Central memory CD4-positive, alpha-beta T cell (primary cell): ENCODE results near the gene VPS39.
"Not testable (repeated sequence)": the region's sequence is repeated elsewhere in the genome, so short reads cannot be mapped to it uniquely, and the experiment has no call there.

Experiments
- DNase-seq: peaks from one replicate; pipeline ENCODE4 v3.0.0; 2022
- total RNA-seq, 3 experiments: gene quantifications; one replicate each; lab custom pipeline; 2026; lab: John Stamatoyannopoulos, UW

The VPS39 gene
- 73.0 to 150 (median 118) reads per million in 3 experiments for total RNA-seq

DNA sequence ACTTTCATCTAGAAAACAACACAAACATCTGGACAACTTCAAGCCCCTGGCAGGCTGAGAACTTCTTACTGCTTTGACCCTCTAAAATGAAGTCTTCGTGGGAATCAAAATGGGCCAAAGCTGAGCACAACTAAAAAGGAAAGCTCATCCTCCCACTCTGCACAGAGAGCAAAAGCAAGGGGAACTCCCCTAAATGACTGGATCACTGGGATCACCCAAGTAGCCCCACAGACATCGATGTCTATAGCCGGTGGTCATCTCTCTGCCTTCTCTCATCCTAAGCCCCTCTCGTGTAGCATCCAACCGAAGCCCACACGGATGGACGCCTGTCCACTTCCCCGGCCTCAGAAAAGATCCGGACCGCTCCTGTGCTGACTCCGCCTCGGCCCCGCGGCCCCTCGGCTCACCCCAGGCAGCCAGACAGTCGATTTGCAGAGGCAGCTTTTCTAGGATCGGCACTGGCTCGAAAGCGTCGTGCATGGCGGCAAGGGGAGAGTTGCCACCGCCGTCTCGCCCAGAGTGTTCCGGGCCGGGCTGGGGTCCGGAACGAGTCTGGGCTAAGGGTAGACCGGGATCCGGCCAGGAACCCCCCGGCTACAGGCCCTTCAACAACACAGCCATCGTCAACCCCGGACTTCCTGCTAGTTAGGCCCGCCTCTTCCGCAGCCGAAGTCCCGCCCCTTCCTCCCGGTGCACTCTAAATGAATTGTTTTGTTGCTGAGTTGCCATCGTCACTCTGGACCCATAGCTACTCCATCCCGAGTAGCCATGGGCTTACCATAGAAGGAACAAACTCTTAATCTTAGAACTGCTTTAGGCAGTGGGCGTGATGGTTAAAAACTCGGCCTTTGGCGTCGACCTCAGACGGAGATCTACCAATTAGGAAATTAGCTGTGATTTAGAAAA, at the start of gene VPS39:
VPS39 (minus strand) TSS at position 631 of the 906 bp plus-strand sequence; CDS start at position 480, 151 bp downstream.
- DNase-seq: peak; percentile 75

DNA sequence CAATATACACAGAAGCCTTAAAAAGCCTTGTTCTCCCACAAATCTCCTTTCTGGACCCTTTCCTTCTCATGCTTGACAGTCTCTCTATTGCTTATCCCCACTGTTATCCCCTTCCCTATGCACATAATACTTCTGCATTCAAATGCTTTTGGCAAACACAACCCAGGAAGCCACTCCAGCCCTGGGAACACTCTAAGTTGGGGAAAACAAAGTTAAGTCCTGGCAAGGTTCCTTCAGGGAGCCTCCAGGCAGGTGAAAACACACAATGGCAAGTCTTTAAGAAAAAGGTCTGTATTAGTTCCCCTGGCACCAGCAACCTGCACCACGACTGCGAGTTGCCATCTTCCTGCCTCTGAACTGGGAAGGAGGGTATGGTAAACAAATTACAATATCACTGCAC, 45.2 kb upstream of the VPS39 start:
- no peak for DNase-seq

- no peak for DNase-seq
These were observed 32.7 kb upstream of the VPS39 start for GRCh38 chr15:42240823-42241222.

GRCh38 chr15:42239528-42240182, 31.6 kb upstream of the VPS39 start:
- DNase-seq: no peak

- no peak for DNase-seq
These were observed 25.0 kb upstream of the VPS39 start for GRCh38 chr15:42233107-42233506.

DNA sequence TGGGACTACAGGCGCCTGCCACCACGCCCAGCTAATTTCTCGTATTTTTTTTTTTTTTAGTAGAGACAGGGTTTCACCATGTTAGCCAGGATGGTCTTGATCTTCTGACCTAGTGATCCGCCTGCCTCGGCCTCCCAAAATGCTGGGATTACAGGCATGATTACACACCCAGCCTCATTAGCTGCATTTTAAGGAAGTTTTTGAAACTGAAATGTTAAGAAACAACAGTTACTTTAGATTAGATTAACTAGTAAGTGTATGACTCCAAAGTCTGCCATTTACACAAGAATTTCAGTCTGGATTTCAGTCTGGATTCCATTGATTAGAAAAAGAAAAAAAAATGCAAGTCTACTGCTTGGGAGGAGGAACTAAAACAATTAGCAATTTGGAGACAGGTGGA, 24.5 kb upstream of the VPS39 start:
- no peak for DNase-seq

DNA sequence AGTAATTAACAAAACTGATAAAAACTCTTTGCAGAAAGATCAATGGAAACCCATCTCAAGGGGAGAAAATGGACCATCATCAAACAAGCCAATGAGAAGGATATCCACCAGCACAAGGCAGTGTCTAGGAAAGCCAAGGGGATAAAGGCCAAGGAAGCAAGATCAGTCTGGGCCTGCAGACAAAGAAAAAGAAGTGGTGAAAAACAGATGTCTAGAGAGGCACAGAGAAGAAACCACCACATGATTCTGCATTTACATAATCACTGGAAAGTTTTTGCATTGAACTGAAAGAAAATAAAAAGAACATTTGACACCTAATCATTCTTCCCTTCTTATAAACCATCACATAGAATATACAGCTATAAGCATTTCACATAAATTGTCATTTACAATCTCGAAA, 23.0 kb upstream of the VPS39 start:
- DNase-seq: no peak

DNA sequence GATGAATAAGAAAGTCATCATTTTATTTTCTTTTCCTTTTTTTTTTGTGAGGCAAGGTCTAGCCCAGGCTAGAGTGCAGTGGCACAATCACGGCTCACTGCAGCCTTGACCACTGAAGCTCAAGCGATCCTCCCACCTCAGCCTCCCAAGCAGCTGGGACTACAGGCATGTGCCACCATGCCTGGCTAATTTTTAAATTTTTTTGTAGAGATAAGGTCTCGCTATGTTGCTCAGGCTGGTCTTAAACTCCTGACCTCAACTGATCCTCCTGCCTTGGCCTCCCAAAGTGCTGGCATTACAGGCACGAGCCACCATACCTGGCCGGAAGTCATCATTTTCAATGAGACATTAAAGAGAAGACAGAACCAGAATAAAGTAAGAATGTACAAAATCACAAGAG, 20.9 kb upstream of the VPS39 start:
- not testable (repeated sequence) for DNase-seq

- no peak for DNase-seq
These were observed 19.9 kb upstream of the VPS39 start for GRCh38 chr15:42228036-42228435.

DNA sequence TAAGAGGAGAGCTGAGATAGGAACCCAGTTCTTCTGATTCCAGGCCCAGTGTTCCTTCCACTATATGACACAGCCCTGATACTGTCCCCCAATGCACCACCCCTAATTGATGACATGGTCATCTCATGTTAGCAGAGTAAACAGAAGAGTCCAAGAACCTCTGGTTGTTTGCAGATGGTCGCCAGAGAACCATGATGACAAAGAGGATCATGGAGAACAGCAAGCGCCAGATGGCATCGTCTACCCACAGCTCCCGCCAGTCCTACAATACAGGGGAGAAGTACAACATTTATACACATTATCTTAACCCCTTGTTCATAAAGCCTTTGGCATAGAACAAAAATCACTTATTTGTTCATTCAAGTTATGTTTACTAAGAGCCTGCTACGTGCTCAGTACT, 18.5 kb upstream of the VPS39 start:
- DNase-seq: no peak

GRCh38 chr15:42220216-42220615, 12.1 kb upstream of the VPS39 start:
- DNase-seq: no peak

DNA sequence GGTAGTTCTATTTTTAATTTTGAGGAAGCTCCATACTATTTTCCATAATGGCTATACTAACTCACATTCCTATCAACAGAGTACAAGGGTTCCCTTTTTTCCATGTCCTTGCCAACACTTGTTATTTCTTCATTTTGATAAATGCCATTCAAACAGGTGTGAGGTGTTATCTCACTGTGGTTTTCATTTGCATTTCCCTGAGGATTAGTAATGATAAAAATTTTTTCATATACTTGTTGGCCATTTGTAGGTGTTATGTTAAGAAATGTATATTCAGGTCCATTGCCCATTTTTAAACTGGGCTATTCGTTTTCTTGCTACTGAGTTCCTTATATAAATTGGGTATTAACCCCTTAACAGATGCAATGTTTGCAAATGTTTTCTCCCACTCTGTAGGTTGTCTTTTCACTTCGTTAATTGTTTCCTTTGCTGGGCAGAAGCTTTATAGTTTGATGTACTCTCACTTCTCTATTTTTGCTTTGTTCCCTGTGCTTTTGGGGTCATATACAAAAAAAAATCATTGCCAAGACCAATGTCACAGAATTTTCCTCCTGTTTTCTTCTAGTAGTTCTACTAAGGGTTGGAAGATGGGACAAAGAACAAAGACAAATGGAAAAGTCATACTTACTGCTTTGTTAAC, 11.0 kb upstream of the VPS39 start:
- no peak for DNase-seq

DNA sequence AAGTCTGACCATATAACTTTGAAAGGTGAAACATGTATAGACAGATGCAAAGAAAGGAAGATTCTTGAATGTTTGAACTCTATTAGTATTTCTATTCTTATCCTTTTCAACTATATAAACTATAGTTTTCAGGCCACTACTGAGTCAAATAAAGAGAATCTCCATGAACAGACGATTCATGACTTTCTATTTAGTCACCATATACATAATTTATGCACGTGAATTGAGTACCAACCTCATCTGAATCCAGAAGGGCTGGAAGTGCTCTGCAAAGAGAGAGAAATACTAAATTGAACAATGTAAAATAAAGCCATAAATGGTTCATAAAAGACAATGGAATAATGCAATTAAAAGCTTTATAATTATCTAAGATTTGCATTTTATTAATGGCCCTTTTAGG, 9.5 kb upstream of the VPS39 start:
- DNase-seq: no peak

DNA sequence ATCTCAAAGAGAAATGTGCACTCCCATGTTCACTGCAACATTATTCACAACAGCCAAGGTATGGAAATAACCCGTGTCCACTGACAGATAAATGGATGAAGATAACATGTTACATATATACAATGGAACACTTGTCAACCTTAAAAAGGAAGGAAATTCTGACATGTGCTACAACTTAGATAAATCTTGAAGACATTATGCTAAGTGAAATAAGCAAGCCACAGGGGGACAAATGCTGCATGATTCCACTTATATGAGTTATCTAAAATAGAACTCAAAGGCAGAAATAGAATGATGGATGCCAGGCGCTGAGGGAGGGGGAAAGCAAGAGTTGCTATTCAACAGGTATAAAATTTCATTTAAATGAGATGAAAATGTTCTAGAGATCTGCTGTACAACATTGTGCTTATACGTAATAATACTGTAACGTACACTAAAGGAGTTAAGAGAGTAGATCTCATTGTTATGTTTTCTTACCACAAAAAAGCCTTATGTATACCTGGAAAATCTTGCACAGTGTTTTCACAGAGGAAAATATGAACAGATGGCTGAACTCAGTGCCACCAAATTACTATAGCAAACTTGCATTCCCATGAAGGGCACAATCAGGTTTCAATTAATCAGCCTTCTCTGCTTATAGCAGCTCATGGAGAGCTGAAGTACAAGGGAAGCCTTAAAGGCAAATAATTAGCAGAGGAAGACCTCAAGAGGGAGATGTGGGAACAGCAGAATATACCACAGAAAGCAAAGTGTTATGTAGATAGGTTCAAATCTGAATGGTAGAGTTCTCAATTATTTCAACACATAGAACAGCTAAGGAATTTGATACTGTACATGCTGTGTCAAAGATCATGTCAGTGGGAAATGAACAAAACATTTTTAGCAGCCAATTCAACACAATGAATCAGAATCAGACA, 8.1 kb upstream of the VPS39 start:
- DNase-seq: no peak

GRCh38 chr15:42214600-42214999, 6.5 kb upstream of the VPS39 start:
- DNase-seq: no peak

- no peak for DNase-seq
These were observed 5.4 kb upstream of the VPS39 start for GRCh38 chr15:42213511-42213910.

DNA sequence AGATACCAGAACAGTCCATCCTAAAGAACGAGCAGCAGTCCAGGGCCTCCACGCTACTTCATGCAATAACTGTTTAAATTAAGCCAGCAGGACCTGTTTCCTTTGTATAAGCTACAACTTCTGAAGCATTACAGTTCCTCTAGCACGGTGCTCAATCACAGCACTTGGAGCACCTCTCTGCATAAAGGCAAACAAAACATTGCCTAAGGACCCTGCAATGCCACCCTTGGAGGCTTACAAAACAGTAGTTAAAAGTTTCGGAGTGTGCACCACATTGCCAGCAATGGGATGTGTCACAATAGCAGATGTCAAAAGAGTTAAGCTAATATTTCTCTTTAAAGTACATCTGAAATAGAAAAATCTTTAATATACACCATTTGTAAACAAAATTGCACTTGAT, 2.6 kb upstream of the VPS39 start:
- no peak for DNase-seq

- no peak for DNase-seq
These were observed 1.7 kb downstream of the VPS39 start for GRCh38 chr15:42206406-42206805.

DNA sequence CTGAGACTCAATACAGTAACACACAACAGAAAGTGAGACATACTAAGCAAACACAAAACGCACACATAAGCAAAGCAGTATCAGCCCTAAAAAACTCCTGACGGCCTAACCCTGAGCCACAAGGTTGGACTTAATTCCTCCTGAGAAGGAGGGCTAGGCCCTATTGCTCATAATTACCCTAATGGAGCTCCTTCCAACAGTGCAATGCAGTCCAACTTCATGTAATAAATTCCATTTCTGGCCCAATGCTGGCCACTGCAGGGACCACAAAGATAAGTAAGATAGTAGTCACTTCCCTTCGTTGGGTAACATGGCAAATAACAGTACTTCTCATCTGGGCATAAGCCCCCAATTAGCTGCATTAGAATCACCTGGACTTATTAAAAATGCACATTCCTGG, 4.2 kb downstream of the VPS39 start:
- DNase-seq: no peak

GRCh38 chr15:42202653-42203052, 5.5 kb downstream of the VPS39 start:
- no peak for DNase-seq

GRCh38 chr15:42201801-42202200, 6.3 kb downstream of the VPS39 start:
- no peak for DNase-seq

DNA sequence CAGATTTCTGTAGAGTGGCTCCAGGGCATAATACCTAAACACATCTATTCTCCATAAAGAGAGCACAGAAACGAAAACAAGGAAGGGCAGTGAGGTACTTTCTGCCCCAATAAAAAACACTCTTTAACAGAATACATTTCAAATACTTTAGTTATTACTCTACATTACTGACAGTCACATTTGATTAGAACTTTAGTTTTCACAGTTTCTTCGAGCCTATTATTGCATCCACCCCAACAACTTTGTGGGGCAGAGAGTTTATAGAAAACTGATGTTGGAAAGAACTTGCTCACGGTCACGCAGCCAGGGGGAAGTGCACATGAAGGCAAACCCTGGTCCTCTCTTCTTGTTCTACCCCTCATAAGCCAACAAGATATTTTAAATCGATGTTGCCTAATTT, 9.0 kb downstream of the VPS39 start:
- no peak for DNase-seq

DNA sequence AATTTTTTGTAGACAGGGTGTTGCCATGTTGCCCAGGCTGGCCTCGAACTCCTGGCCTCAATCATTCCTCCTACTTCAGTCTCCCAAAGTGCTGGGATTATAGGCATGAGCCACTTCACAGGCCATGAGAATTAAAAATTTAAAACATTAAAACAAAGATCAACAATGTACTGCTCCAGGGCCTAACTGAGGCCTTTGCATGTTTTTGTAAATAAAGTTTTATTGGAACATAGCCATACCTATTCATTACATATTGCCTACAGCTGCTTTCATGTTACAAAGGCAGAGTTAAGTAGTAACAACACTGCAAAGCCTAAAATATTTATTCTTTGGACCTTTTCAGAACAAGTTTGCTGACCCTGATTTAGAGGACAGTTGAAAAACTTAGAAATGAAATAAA, 9.6 kb downstream of the VPS39 start:
- no peak for DNase-seq
